ENCODE measurements around the gene FAM199X.

Gene FAM199X

DNA sequence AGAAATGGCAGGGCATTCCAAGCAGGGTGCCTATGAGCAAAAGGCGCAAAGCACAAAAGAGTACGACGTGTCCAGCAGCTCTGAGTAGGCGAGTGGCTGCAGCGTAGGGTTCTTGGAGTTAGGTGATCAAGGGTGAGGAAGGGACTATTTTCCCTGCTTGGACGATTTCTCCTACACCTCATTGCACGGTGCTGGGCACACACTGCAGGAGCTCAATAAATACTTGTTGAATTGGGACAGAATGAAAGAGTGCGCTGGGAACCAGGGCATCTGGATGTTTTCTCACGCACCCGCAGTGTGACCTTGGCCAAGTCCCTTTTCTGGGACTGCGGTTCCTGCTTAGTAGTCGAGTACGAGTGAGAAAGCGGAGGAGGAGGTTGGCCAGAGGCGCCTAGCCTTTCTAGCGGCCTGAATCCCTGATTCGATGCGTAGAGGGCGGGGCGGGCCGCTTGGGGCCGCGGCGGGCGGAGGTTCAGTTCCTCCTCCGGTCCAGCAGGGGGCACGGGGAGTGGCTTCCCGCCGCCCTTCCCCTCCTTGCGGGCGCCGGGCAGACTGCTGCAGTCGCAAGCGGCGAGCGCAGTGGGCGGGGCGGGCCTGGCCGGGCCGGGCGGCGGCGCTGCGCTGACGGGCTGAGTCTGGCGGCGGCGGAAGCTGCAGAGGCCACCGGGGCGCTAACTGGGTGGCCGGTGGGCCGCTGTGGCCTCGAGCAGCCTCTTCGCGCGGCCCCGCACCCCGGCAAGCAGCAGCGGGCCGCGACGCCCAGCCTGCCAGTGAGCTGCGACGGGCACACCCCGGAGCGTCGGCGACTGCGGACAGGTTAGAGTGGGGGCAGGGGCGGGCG is at the start of gene FAM199X:
FAM199X (plus strand) TSS at position 560 of the 841 bp plus-strand sequence. CDS start 333 bp downstream, outside the sequence.
- Histone ChIP-seq H3K27me3 (ENCODE audit: control insufficient read depth, insufficient read depth, low read length) (no peaks in the 10 kb centered on the region), H3K4me3 (ENCODE audit: low read depth, low read length) (peak within 1 kb of the TSS; percentile 88), H3K9ac (ENCODE audit: low read depth, low read length) (peak within 1 kb of the TSS; percentile 82), H3K9me3 (ENCODE audit: control insufficient read depth, insufficient read depth, low read length) (no peaks in the 10 kb centered on the region), H3K4me1 (ENCODE audit: control insufficient read depth, insufficient read depth, low read length) (peaks cover 5% of the 10 kb centered on the region), H3K36me3 (ENCODE audit: control insufficient read depth, insufficient read depth, low read length) (no peaks in the 10 kb centered on the region)

DNA sequence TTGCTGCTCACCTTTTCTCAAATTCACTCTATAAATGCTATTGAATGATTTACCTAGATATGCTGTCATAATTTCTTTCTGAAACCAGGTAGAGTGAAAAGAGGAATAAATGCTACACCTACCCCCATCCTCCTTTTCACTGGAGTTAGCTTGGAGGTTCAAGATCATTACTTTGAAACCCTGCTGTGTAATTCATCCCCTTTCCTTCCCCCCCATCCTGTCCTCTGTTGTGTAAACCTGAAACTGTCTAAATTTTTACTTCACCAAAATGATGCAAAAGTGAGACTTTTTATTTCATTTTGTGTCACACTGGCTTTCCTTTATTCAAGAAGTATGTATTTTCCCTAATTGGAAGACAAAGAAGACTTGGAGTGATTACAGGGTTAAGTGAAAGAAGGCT is 48.5 kb upstream of the FAM199X start:
- Histone ChIP-seq H3K27me3 (ENCODE audit: control insufficient read depth, insufficient read depth, low read length) (peaks cover 18% of the 10 kb centered on the region), H3K9ac (ENCODE audit: low read depth, low read length) (no peak overlapping the region), H3K4me3 (ENCODE audit: low read depth, low read length) (no peak overlapping the region), H3K36me3 (ENCODE audit: control insufficient read depth, insufficient read depth, low read length) (no peaks in the 10 kb centered on the region), H3K4me1 (ENCODE audit: control insufficient read depth, insufficient read depth, low read length) (peaks cover 8% of the 10 kb centered on the region), H3K9me3 (ENCODE audit: control insufficient read depth, insufficient read depth, low read length) (no peaks in the 10 kb centered on the region)

GRCh38 chrX:104118765-104119164 is 47.5 kb upstream of the FAM199X start:
- Histone ChIP-seq H3K4me1 (ENCODE audit: control insufficient read depth, insufficient read depth, low read length) (peaks cover 4% of the 10 kb centered on the region), H3K9ac (ENCODE audit: low read depth, low read length) (no peak overlapping the region), H3K27me3 (ENCODE audit: control insufficient read depth, insufficient read depth, low read length) (peaks cover 14% of the 10 kb centered on the region), H3K4me3 (ENCODE audit: low read depth, low read length) (no peak overlapping the region), H3K9me3 (ENCODE audit: control insufficient read depth, insufficient read depth, low read length) (no peaks in the 10 kb centered on the region), H3K36me3 (ENCODE audit: control insufficient read depth, insufficient read depth, low read length) (no peaks in the 10 kb centered on the region)

DNA sequence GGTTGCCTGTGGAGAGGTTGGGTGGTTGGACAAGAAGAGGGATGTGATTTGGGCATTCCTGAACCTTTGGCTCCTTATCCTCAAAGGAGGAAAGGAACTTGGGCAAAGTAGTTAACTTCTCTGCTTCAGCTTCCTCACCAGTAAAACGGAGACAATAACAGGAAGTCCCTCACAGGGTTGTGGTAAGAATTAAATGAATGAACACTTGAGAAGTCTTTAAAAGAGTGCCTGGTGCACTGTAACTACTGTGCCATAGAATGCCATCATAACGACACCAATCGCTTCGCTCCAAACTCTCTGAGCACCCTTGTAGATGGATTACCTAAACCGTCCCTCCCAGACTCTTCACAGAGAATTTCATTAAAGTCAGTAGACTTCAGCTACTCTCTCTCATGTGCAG is 43.4 kb upstream of the FAM199X start:
- Histone ChIP-seq H3K4me3 (ENCODE audit: low read depth, low read length) (no peak overlapping the region), H3K36me3 (ENCODE audit: control insufficient read depth, insufficient read depth, low read length) (no peaks in the 10 kb centered on the region), H3K4me1 (ENCODE audit: control insufficient read depth, insufficient read depth, low read length) (peaks cover 3% of the 10 kb centered on the region), H3K27me3 (ENCODE audit: control insufficient read depth, insufficient read depth, low read length) (no peaks in the 10 kb centered on the region), H3K9ac (ENCODE audit: low read depth, low read length) (no peak overlapping the region), H3K9me3 (ENCODE audit: control insufficient read depth, insufficient read depth, low read length) (no peaks in the 10 kb centered on the region)

DNA sequence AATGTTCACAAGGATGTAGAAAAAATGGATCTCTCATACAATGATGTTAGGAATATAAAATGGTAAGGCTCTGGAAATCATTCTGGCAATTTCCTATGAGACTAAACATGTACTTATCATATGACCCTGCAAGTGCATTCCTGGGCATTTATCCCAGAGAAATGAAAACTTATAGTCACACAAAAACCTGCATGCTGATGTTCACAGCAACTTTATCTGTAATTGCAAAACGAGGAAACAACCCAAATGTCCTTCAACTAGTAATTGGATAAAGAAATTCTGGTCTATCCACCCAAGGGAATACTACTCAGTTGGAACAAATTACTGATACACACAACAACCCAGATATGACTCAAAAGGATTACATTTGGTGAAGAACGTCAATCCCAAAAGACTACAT is 39.4 kb upstream of the FAM199X start:
- H3K27me3 ChIP-seq (ENCODE audit: control insufficient read depth, insufficient read depth, low read length): no peaks in the 10 kb centered on the region

DNA sequence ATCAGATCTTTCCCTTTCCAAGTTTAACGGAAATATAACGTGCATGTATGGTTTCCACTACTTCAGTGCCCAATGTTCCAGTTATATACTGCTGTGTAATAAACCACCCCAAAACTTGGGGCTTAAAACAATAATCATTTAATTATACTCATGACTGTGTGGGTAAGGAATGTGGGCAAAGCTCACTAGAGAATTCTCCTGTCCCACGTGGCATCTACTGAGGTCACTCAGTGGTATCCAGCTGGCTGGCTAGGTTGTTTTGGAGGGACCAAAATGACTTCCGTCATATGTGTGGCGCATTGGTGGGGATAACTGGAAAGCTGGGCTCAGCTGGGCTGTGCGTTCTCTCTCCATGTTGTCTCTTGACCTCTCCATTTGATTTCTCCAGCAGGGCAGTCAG is 35.4 kb upstream of the FAM199X start:
- Histone ChIP-seq H3K4me3 (ENCODE audit: low read depth, low read length) (no peak overlapping the region), H3K9ac (ENCODE audit: low read depth, low read length) (no peak overlapping the region), H3K36me3 (ENCODE audit: control insufficient read depth, insufficient read depth, low read length) (no peaks in the 10 kb centered on the region), H3K27me3 (ENCODE audit: control insufficient read depth, insufficient read depth, low read length) (peaks cover 7% of the 10 kb centered on the region), H3K4me1 (ENCODE audit: control insufficient read depth, insufficient read depth, low read length) (no peaks in the 10 kb centered on the region), H3K9me3 (ENCODE audit: control insufficient read depth, insufficient read depth, low read length) (no peaks in the 10 kb centered on the region)

More for the DNA sequence above, 39.4 kb upstream of the FAM199X start:
- Histone ChIP-seq H3K9ac (ENCODE audit: low read depth, low read length) (no peak overlapping the region), H3K36me3 (ENCODE audit: control insufficient read depth, insufficient read depth, low read length) (no peaks in the 10 kb centered on the region), H3K9me3 (ENCODE audit: control insufficient read depth, insufficient read depth, low read length) (no peaks in the 10 kb centered on the region), H3K4me3 (ENCODE audit: low read depth, low read length) (no peak overlapping the region), H3K4me1 (ENCODE audit: control insufficient read depth, insufficient read depth, low read length) (no peaks in the 10 kb centered on the region)

DNA sequence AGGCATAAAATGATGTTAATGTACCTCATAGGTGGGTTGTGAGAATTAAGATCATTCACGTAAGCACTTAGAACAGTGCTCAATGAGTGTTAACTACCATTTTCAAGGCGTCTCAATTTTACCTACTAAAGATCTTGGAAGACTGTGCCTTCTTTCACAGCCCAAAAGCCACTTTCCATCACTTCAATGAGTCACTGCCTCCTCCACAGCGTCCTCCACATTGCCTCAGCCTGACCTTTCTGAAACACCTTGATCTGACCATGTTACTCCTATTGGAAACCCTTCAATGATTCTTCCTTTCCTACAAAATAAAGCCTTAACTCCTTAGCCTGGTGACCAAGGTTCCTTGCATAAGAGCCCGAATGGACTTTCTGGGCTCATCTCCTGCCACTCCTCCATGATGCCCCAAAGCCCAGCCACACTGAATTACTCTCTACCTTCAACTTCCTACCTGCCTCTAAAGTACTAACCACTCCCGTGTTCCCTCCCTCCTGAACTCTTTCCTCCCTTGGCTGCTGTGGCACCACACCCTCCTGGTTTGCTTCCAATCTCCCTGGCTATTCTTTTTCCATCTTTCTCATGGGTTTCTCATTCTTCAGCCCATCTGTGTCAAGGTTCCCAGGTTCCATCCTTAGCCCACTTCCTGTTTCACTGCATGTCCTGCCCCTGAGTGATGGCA is 31.5 kb upstream of the FAM199X start:
- Histone ChIP-seq H3K4me3 (ENCODE audit: low read depth, low read length) (no peak overlapping the region), H3K4me1 (ENCODE audit: control insufficient read depth, insufficient read depth, low read length) (no peaks in the 10 kb centered on the region), H3K9ac (ENCODE audit: low read depth, low read length) (no peak overlapping the region), H3K36me3 (ENCODE audit: control insufficient read depth, insufficient read depth, low read length) (no peaks in the 10 kb centered on the region), H3K9me3 (ENCODE audit: control insufficient read depth, insufficient read depth, low read length) (no peaks in the 10 kb centered on the region), H3K27me3 (ENCODE audit: control insufficient read depth, insufficient read depth, low read length) (peaks cover 7% of the 10 kb centered on the region)

DNA sequence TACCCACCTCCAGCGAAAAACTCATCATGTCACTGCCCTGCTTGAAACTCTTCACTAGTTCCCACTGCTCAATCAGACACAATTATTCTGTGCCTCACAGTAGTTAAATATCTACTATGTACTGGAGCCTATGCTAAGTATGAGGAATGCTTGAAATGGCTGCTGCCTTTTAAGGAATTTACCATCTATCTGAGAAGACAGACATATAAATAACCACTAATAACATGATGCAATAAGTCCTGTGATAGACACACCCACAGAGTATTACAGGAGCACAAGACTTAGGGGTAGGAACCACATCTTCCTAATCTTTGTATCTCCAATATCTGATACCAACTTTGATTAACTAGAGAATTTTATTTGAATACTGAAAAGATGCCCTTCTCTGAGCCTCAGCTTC is 30.6 kb upstream of the FAM199X start:
- Histone ChIP-seq H3K9me3 (ENCODE audit: control insufficient read depth, insufficient read depth, low read length) (no peaks in the 10 kb centered on the region), H3K36me3 (ENCODE audit: control insufficient read depth, insufficient read depth, low read length) (no peaks in the 10 kb centered on the region), H3K9ac (ENCODE audit: low read depth, low read length) (no peak overlapping the region), H3K4me1 (ENCODE audit: control insufficient read depth, insufficient read depth, low read length) (no peaks in the 10 kb centered on the region), H3K4me3 (ENCODE audit: low read depth, low read length) (no peak overlapping the region), H3K27me3 (ENCODE audit: control insufficient read depth, insufficient read depth, low read length) (peaks cover 7% of the 10 kb centered on the region)

GRCh38 chrX:104136241-104137019 is 29.8 kb upstream of the FAM199X start:
- H3K36me3 ChIP-seq (ENCODE audit: control insufficient read depth, insufficient read depth, low read length): no peaks in the 10 kb centered on the region
- H3K9ac ChIP-seq (ENCODE audit: low read depth, low read length): no peak overlapping the region
- peak overlapping the region; percentile 49 for H3K4me3 ChIP-seq (ENCODE audit: low read depth, low read length)

GRCh38 chrX:104137496-104137895 is 28.8 kb upstream of the FAM199X start:
- Histone ChIP-seq H3K4me1 (ENCODE audit: control insufficient read depth, insufficient read depth, low read length) (no peaks in the 10 kb centered on the region), H3K9me3 (ENCODE audit: control insufficient read depth, insufficient read depth, low read length) (no peaks in the 10 kb centered on the region), H3K4me3 (ENCODE audit: low read depth, low read length) (no peak overlapping the region), H3K9ac (ENCODE audit: low read depth, low read length) (no peak overlapping the region), H3K27me3 (ENCODE audit: control insufficient read depth, insufficient read depth, low read length) (peaks cover 7% of the 10 kb centered on the region), H3K36me3 (ENCODE audit: control insufficient read depth, insufficient read depth, low read length) (no peaks in the 10 kb centered on the region)

More at GRCh38 chrX:104136241-104137019, 29.8 kb upstream of the FAM199X start:
- Histone ChIP-seq H3K27me3 (ENCODE audit: control insufficient read depth, insufficient read depth, low read length) (peaks cover 7% of the 10 kb centered on the region), H3K4me1 (ENCODE audit: control insufficient read depth, insufficient read depth, low read length) (no peaks in the 10 kb centered on the region), H3K9me3 (ENCODE audit: control insufficient read depth, insufficient read depth, low read length) (no peaks in the 10 kb centered on the region)

- Histone ChIP-seq H3K36me3 (ENCODE audit: control insufficient read depth, insufficient read depth, low read length) (no peaks in the 10 kb centered on the region), H3K4me3 (ENCODE audit: low read depth, low read length) (no peak overlapping the region), H3K27me3 (ENCODE audit: control insufficient read depth, insufficient read depth, low read length) (no peaks in the 10 kb centered on the region), H3K4me1 (ENCODE audit: control insufficient read depth, insufficient read depth, low read length) (no peaks in the 10 kb centered on the region), H3K9ac (ENCODE audit: low read depth, low read length) (no peak overlapping the region), H3K9me3 (ENCODE audit: control insufficient read depth, insufficient read depth, low read length) (no peaks in the 10 kb centered on the region)
Observed at GRCh38 chrX:104141087-104141760, 25.0 kb upstream of the FAM199X start.

Measured in iPS-15b (cell line).